ENCODE measurements around the gene ROMO1.
A peak's percentile ranks its signal among the peaks of the same experiment; 100 is the strongest.
"Not testable (repeated sequence)": the region's sequence is repeated elsewhere in the genome, so short reads cannot be mapped to it uniquely, and the experiment has no call there.

The ROMO1 gene

GRCh38 chr20:35716330-35716729, 17.1 kb downstream of the ROMO1 start:
- no peak overlapping the region for H3K27ac ChIP-seq
- no peak overlapping the region for H2AFZ ChIP-seq (ENCODE audit: low read depth)
- no peaks in the 10 kb centered on the region for H3K27me3 ChIP-seq (ENCODE audit: insufficient read depth, low read depth)
- H3K4me3 ChIP-seq (IDR thresholded peaks at IDR 0.05; ENCODE audit: insufficient read depth, low read depth, low read length), result no peak overlapping the region
- H3K36me3 ChIP-seq (ENCODE audit: insufficient read depth), result peaks cover 77% of the 10 kb centered on the region; the same call in 1 of the 2 replicates
- H4K20me1 ChIP-seq (ENCODE audit: insufficient read depth), result peaks cover 24% of the 10 kb centered on the region; the same call in 1 of the 2 replicates
- peaks cover 91% of the 10 kb centered on the region for H3K79me2 ChIP-seq (ENCODE audit: insufficient read depth, low read depth)
- H3K4me1 ChIP-seq (ENCODE audit: low read depth, poor library complexity, severe bottlenecking), result peaks cover 10% of the 10 kb centered on the region
- H3K9ac ChIP-seq, result no peak overlapping the region
- TF ChIP-seq CTCF (conservative IDR thresholded peaks at IDR 0.05; ENCODE audit: low read depth, low read length), result no peak
- H3K4me2 ChIP-seq, result no peak overlapping the region

GRCh38 chr20:35718321-35718720, 19.1 kb downstream of the ROMO1 start:
- H4K20me1 ChIP-seq (ENCODE audit: insufficient read depth), result peaks cover 31% of the 10 kb centered on the region
- H3K27me3 ChIP-seq (ENCODE audit: insufficient read depth, low read depth); H3K4me2 ChIP-seq; H3K9ac ChIP-seq; H3K4me1 ChIP-seq (ENCODE audit: low read depth, poor library complexity, severe bottlenecking); H3K4me3 ChIP-seq (IDR thresholded peaks at IDR 0.05; ENCODE audit: insufficient read depth, low read depth, low read length); H2AFZ ChIP-seq (ENCODE audit: low read depth); H3K27ac ChIP-seq: not testable (repeated sequence)
- H3K79me2 ChIP-seq (ENCODE audit: insufficient read depth, low read depth), result peaks cover 94% of the 10 kb centered on the region
- H3K36me3 ChIP-seq (ENCODE audit: insufficient read depth), result peaks cover 77% of the 10 kb centered on the region; the same call in 1 of the 2 replicates

GRCh38 chr20:35718972-35719635, 19.9 kb downstream of the ROMO1 start:
- H3K4me3 ChIP-seq (IDR thresholded peaks at IDR 0.05; ENCODE audit: insufficient read depth, low read depth, low read length), result no peak overlapping the region
- no peak overlapping the region for H3K27ac ChIP-seq

GRCh38 chr20:35719717-35720116, 20.5 kb downstream of the ROMO1 start:
- no peak overlapping the region for H3K4me3 ChIP-seq (IDR thresholded peaks at IDR 0.05; ENCODE audit: insufficient read depth, low read depth, low read length)
- no peak overlapping the region for H3K4me2 ChIP-seq
- H3K27me3 ChIP-seq (ENCODE audit: insufficient read depth, low read depth), result no peaks in the 10 kb centered on the region
- peaks cover 4% of the 10 kb centered on the region for H3K4me1 ChIP-seq (ENCODE audit: low read depth, poor library complexity, severe bottlenecking)
- no peak overlapping the region for H2AFZ ChIP-seq (ENCODE audit: low read depth)
- peaks cover 78% of the 10 kb centered on the region; the same call in 1 of the 2 replicates for H3K36me3 ChIP-seq (ENCODE audit: insufficient read depth)
- peaks cover 97% of the 10 kb centered on the region for H3K79me2 ChIP-seq (ENCODE audit: insufficient read depth, low read depth)
- no peak overlapping the region for H3K9ac ChIP-seq
- no peak for TF ChIP-seq CTCF (conservative IDR thresholded peaks at IDR 0.05; ENCODE audit: low read depth, low read length)
- H4K20me1 ChIP-seq (ENCODE audit: insufficient read depth), result peaks cover 41% of the 10 kb centered on the region
- H3K27ac ChIP-seq, result 0 out of 2 replicates have a peak overlapping the region, but pooled peaks have one; percentile 2

More at GRCh38 chr20:35718972-35719635, 19.9 kb downstream of the ROMO1 start:
- Histone ChIP-seq H3K4me2 (no peak overlapping the region), H3K36me3 (ENCODE audit: insufficient read depth) (peaks cover 79% of the 10 kb centered on the region; the same call in 1 of the 2 replicates), H3K9ac (no peak overlapping the region), H4K20me1 (ENCODE audit: insufficient read depth) (peaks cover 36% of the 10 kb centered on the region), H3K4me1 (ENCODE audit: low read depth, poor library complexity, severe bottlenecking) (peaks cover 4% of the 10 kb centered on the region), H3K79me2 (ENCODE audit: insufficient read depth, low read depth) (peaks cover 96% of the 10 kb centered on the region), H3K27me3 (ENCODE audit: insufficient read depth, low read depth) (no peaks in the 10 kb centered on the region), H2AFZ (ENCODE audit: low read depth) (no peak overlapping the region)
- no peak for TF ChIP-seq CTCF (conservative IDR thresholded peaks at IDR 0.05; ENCODE audit: low read depth, low read length)

Data from KMS-11 (cell line).